Pancreas (tissue), 10 donors: ENCODE data around the gene MS4A13. TPM values are rescaled to one million over a fixed set of nuclear protein-coding genes. Genes with fewer than 3 reads are reported as not detected.
"Not testable (repeated sequence)": the region's sequence is repeated elsewhere in the genome, so short reads cannot be mapped to it uniquely, and the experiment has no call there.

Experiments used
- ATAC-seq, 4 donors: fragments of 200-7000 bp; cut with Tn5 transposase; one replicate each; pipeline versions ENCODE4 v1.8.0 to v1.9.1; 2020; ENCODE audit warnings: mild to moderate bottlenecking in 4 of 4, moderate library complexity in 4 of 4
- DNase-seq, 6 donors: peaks; one replicate each; pipeline ENCODE4 v3.0.0-alpha.2; 2020
- FAIRE-seq: peaks from 2 replicates; lab custom pipeline; 2012; peaks lifted over from hg19 to GRCh38; lab: Jason Lieb, UNC
- H3K27ac ChIP-seq, 4 donors: fragments of 200-600 bp; sonication (generic); 1 replicate in 3 of 4; 2 replicates in 1 of 4; pipeline versions ENCODE4 v1.5.0 to v1.8.0; 2020
- H3K27me3 ChIP-seq, 4 donors: fragments of 200-600 bp; one replicate each; pipeline ENCODE4 v1.8.0; 2021
- H3K36me3 ChIP-seq, 3 donors: fragments of 200-600 bp; sonication (generic) in 1 of 3; one replicate each; pipeline versions ENCODE4 v1.5.0 to v1.8.0; 2020 to 2021
- H3K4me1 ChIP-seq, 3 donors: fragments of 200-600 bp; one replicate each; pipeline ENCODE4 v1.8.0; 2021
- H3K4me3 ChIP-seq, 4 donors: fragments of 200-600 bp; sonication (generic) in 2 of 4; one replicate each; pipeline versions ENCODE4 v1.5.0 to v1.8.0; 2020 to 2021
- H3K9me3 ChIP-seq, 4 donors: fragments of 200-600 bp; one replicate each; pipeline ENCODE4 v1.8.0; 2021
- WGBS, 2 donors: extraction: QIAGEN DNeasy Blood & Tissue Kit; methylation state at CpG; one replicate each; pipeline ENCODE4 v1.1.7; 2013; 5-methylcytosine and 5-hydroxymethylcytosine counted together
- intact Hi-C, 3 donors: fragments of 100-400 bp; cut with DNase I; formaldehyde crosslinking; loops; one replicate each; pipeline versions ENCODE4 v1.11.1 to v1.14.2; 2022
- polyA plus RNA-seq, 2 donors: library from polyadenylated mRNA; stranded (reverse); fragments of 200-250 nt; gene quantifications; one replicate each; pipeline ENCODE4 v1.2.3, GENCODE V29; 2013
- total RNA-seq, 6 donors: library from RNA; stranded (reverse); fragmentation: NEBNext Ultra II Directional in 4 of 6; extraction: Animal tissue kit (Norgen Biotek cat#: 25700) in 4 of 6; gene quantifications; one replicate each; pipeline versions ENCODE4 v1.2.1 to v1.2.4, GENCODE V29; 2021 to 2023
- TF ChIP-seq, protein P1 (sequence below), 4 donors: fragments of 200-600 bp; sonication (generic) in 3 of 4; IDR thresholded peaks; one replicate each; pipeline versions ENCODE4 v1.5.0 to v1.8.0; 2021; ENCODE audit warnings: antibody characterized with exemption in 4 of 4
- donor health status: healthy with polysubstance abuse.
- donor health status: DM: no; HTN: no; CAD: no; lungs with moderate emphysema.
- donor health status: DM: no; HTN: no; CAD: no.
- donor health status: control.
- donor health status: control.
- donor health status: Bipolar disorder and iron deficiency.
- donor health status: DM: yes; HTN: yes; CAD: no.
- donor health status: DM: no; HTN: no; CAD: no.
- donor health status: DM: no; HTN: no; CAD: no.
- donor health status: DM: yes; HTN: yes; CAD: no.

The MS4A13 gene
- total and polyA plus RNA-seq, 8 donors: not detected

DNA sequence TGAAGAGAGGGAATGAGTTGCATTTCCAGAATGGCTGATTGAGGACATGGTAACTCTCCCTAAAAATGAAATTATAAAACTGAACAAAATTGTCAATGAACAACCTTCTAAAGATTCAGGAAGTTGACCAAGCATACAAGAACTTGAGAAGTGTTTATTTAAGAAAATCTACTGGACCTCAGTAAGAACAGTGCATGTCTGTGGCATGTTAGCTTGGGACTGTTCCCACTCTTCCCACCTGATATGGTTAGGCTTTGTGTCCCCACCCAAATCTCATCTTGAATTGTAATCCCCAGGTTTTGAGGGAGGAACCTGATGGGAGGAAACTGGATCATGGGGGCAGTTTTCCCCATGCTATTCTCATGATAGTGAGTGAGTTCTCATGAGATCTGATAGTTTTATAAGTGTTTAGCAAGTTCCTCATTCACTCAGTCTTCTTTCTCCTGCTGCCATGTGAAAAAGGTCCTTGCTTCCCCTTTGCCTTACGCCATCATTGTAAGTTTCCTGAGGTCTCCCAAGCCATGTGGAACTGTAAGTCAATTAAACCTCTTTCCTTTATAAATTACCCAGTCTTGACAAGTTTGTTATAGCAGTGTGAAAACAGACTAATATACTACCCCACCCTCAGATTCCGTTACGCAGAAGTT is 15.4 kb downstream of the MS4A13 start:
- Histone ChIP-seq H3K36me3 (no peaks in the 10 kb centered on the region), H3K4me1 (no peaks in the 10 kb centered on the region), H3K4me3 (no peak overlapping the region), H3K9me3 (peaks cover 0 to 2% (median 0%) of the 10 kb centered on the region in 4 donors), H3K27me3 (peaks cover 0 to 4% (median 0%) of the 10 kb centered on the region in 4 donors), H3K27ac (no peak overlapping the region)
- 87 to 89% methylated on average over 3 of the region's 3 CpGs for WGBS, 2 donors
- no peak for DNase-seq
- no peak for ATAC-seq
- TF ChIP-seq, protein P1, sequence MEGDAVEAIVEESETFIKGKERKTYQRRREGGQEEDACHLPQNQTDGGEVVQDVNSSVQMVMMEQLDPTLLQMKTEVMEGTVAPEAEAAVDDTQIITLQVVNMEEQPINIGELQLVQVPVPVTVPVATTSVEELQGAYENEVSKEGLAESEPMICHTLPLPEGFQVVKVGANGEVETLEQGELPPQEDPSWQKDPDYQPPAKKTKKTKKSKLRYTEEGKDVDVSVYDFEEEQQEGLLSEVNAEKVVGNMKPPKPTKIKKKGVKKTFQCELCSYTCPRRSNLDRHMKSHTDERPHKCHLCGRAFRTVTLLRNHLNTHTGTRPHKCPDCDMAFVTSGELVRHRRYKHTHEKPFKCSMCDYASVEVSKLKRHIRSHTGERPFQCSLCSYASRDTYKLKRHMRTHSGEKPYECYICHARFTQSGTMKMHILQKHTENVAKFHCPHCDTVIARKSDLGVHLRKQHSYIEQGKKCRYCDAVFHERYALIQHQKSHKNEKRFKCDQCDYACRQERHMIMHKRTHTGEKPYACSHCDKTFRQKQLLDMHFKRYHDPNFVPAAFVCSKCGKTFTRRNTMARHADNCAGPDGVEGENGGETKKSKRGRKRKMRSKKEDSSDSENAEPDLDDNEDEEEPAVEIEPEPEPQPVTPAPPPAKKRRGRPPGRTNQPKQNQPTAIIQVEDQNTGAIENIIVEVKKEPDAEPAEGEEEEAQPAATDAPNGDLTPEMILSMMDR (IDR thresholded peaks at IDR 0.05): no peak
- intact Hi-C loops: no loop called here
- FAIRE-seq: no peak

DNA sequence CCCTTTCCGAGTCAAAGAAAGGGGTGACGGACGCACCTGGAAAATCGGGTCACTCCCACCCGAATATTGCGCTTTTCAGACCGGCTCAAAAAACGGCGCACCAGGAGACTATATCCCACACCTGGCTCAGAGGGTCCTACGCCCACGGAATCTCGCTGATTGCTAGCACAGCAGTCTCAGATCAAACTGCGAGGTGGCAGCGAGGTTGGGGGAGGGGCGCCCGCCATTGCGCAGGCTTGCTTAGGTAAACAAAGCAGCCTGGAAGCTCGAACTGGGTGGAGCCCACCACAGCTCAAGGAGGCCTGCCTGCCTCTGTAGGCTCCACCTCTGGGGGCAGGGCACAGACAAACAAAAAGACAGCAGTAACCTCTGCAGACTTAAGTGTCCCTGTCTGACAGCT is 17.2 kb downstream of the MS4A13 start:
- H3K36me3 ChIP-seq, H3K27ac ChIP-seq, H3K27me3 ChIP-seq, intact Hi-C loops, DNase-seq, H3K4me3 ChIP-seq, H3K4me1 ChIP-seq, ATAC-seq, H3K9me3 ChIP-seq, FAIRE-seq: not testable (repeated sequence)
- 76 to 81% methylated on average over 12 to 18 of the region's 18 CpGs for WGBS, 2 donors

DNA sequence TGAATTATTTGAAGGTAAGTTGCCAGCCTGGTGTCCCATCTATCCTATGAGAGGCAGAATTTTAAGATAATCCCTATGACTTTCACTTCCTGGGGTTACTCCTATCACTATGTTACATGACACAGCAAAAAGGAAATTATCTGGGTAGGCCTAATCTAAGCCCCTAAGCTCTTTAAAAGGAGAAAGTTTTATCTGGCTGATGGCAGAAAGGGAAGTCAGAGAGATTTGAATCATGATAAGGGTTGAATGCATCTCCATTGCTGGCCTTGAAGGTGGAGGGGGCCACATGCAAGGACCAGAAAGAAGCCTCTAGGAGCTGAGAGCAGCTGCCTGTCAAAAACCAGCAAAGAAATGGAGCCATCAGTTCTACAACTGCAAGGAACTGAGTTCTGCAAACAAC is 23.4 kb downstream of the MS4A13 start:
- intact Hi-C loops, H3K9me3 ChIP-seq, DNase-seq, H3K27ac ChIP-seq, H3K27me3 ChIP-seq, H3K36me3 ChIP-seq, H3K4me3 ChIP-seq, FAIRE-seq, H3K4me1 ChIP-seq, ATAC-seq: not testable (repeated sequence)

DNA sequence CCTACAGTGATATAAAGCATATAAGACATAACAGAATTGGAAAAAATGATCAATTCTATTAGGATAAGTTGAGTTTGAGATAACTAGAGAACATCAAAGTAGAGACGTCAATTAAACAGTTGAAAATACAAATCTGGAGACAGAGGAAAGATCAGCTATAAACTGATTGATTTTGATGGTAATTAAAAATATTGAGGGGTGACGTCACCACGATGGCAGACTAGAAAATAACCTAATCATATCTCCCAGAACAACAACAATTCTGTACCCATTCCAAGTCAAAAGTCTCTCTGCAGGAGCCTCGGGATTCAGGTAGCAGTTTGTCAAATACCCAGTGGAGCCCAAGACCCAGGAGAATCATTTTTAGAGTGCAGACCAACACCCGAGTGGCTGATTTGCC is 28.9 kb downstream of the MS4A13 start:
- Histone ChIP-seq H3K27me3 (no peaks in the 10 kb centered on the region), H3K27ac (no peak overlapping the region), H3K4me1 (no peaks in the 10 kb centered on the region), H3K9me3 (no peaks in the 10 kb centered on the region), H3K4me3 (no peak overlapping the region), H3K36me3 (no peaks in the 10 kb centered on the region)
- ATAC-seq (no peak), FAIRE-seq (no peak), DNase-seq (no peak)
- WGBS, 2 donors: 55 to 71% methylated on average over 5 of the region's 5 CpGs
- intact Hi-C loops: no loop called here
- TF ChIP-seq, protein P1 (IDR thresholded peaks at IDR 0.05): no peak

DNA sequence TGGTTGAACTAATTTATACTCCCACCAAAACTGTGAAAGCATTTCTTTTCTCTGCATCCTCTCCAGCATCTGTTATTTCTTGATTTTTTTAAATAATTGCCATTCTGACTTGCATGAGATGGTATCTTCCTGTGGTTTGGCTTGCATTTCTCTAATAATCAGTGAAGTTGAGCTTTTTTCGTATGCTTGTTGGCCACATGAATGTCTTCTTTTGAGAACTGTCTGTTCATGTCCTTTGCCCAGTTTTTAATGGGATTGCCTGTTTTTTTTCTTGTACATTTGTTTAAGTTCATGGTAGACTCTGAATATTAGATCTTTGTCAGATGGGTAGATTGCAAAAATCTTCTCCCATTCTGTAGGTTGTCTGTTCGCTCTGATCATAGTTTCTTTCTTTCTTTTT is 46.1 kb downstream of the MS4A13 start:
- ATAC-seq (no peak), DNase-seq (no peak), FAIRE-seq (no peak)
- no peaks in the 10 kb centered on the region for H3K4me1 ChIP-seq
- H3K27ac ChIP-seq: no peak overlapping the region
- intact Hi-C loops: no loop called here
- TF ChIP-seq, protein P1 (IDR thresholded peaks at IDR 0.05): no peak
- H3K9me3 ChIP-seq: no peaks in the 10 kb centered on the region
- H3K4me3 ChIP-seq: no peak overlapping the region
- no peaks in the 10 kb centered on the region for H3K27me3 ChIP-seq
- H3K36me3 ChIP-seq: no peaks in the 10 kb centered on the region
- 23 to 24% methylated on average over 2 of the region's 2 CpGs for WGBS, 2 donors

DNA sequence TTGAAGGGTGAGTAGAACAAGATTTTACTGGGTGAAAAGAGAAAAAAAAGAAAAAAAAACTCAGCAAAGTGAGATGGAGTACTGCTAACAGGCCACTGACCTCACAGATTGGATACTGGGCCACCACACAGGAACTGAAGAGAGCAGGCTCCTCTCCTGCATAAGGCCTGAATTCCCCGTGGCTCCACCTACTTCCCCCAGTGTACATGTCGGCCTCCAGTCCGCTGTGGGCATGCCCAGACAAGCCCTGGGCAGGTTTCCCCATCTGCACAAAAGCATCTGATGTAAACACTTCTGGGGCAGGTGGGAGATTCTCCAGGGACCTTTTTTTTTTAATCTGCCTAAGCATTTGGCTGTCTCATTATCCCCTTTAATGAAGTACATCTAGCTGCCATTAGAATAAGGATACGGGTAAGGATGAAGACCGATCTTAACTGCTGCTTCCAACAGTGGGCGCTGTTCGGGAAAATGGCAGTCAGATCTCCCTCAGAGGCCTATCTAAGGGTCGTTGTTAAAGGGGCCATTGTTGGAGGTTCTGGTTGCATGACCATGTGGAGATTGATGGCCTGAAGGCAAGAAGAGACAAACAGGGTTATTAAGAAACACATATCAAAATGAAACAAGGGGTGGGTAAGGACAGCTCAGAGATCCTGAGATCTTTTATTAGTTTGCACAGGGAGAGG is 48.5 kb downstream of the MS4A13 start:
- DNase-seq: no peak
- intact Hi-C loops: no loop called here
- TF ChIP-seq, protein P1 (IDR thresholded peaks at IDR 0.05): no peak
- Histone ChIP-seq H3K36me3 (no peaks in the 10 kb centered on the region), H3K9me3 (no peaks in the 10 kb centered on the region), H3K27ac (no peak overlapping the region), H3K4me3 (no peak overlapping the region), H3K27me3 (no peaks in the 10 kb centered on the region), H3K4me1 (no peaks in the 10 kb centered on the region)
- FAIRE-seq: no peak
- WGBS, 2 donors: 55 to 56% methylated on average over 8 of the region's 8 CpGs
- ATAC-seq: no peak
